Small intestine (tissue), 7 donors: ENCODE data around the gene ATF4. TPM values are rescaled to one million over a fixed set of nuclear protein-coding genes. Genes with fewer than 3 reads are reported as not detected.

ENCODE experiments used
- DNase-seq, 2 donors: peaks; one replicate each; pipeline versions ENCODE4 v3.0.0 to v3.0.0-alpha.2; 2013
- FAIRE-seq: peaks from 2 replicates; lab custom pipeline; 2012; peaks lifted over from hg19 to GRCh38; lab: Jason Lieb, UNC
- H3K27ac ChIP-seq, 3 donors: one replicate each; pipeline ENCODE4 v1.5.1; 2013; ENCODE audit warnings: low read length in 2 of 3, mild to moderate bottlenecking in 2 of 3, control low read depth in 1 of 3, inconsistent platforms in 1 of 3, low read depth in 1 of 3, moderate library complexity in 1 of 3
- H3K27me3 ChIP-seq, 3 donors: one replicate each; pipeline ENCODE4 v1.6.1; 2013; ENCODE audit warnings: low read length in 3 of 3, inconsistent platforms in 1 of 3; ENCODE audit not compliant: control insufficient read depth in 3 of 3, insufficient read depth in 3 of 3
- H3K36me3 ChIP-seq, 3 donors: one replicate each; pipeline ENCODE4 v1.6.1; 2013; ENCODE audit warnings: low read length in 3 of 3, inconsistent platforms in 1 of 3, low read depth in 1 of 3, mild to moderate bottlenecking in 1 of 3, moderate library complexity in 1 of 3; ENCODE audit not compliant: control insufficient read depth in 3 of 3, insufficient read depth in 2 of 3
- H3K4me1 ChIP-seq, 3 donors: one replicate each; pipeline ENCODE4 v1.6.1; 2013; ENCODE audit warnings: low read length in 2 of 3, inconsistent platforms in 1 of 3, low read depth in 1 of 3, mild to moderate bottlenecking in 1 of 3, moderate library complexity in 1 of 3; ENCODE audit not compliant: control insufficient read depth in 3 of 3, insufficient read depth in 2 of 3
- H3K4me3 ChIP-seq, 3 donors: one replicate each; pipeline ENCODE4 v1.5.1; 2013; ENCODE audit warnings: low read length in 3 of 3, control low read depth in 1 of 3, inconsistent platforms in 1 of 3, low read depth in 1 of 3, mild to moderate bottlenecking in 1 of 3, moderate library complexity in 1 of 3
- H3K9me3 ChIP-seq, 2 donors: one replicate each; pipeline ENCODE4 v1.6.1; 2013; ENCODE audit warnings: low read depth in 1 of 2, low read length in 1 of 2; ENCODE audit not compliant: control insufficient read depth in 2 of 2, insufficient read depth in 1 of 2
- WGBS, 3 donors: extraction: QIAGEN DNeasy Blood & Tissue Kit; methylation state at CpG; one replicate each; pipeline ENCODE4 v1.1.7; 2013; 5-methylcytosine and 5-hydroxymethylcytosine counted together
- polyA plus RNA-seq, 4 donors: library from polyadenylated mRNA; stranded (reverse) in 3 of 4; unstranded in 1 of 4; fragments of 200-250 nt in 3 of 4; fragments of 120-200 nt in 1 of 4; gene quantifications; one replicate each; pipeline versions ENCODE4 v1.2.1 to v1.2.3, GENCODE V29; 2013
- donor health status: healthy with polysubstance abuse.
- donor health status: control.
- donor health status: control.
- donor health status: Bipolar disorder and iron deficiency.
- donor health status: healthy.

Gene ATF4
- polyA plus RNA-seq, 4 donors: 271 to 709 (median 505) TPM

DNA sequence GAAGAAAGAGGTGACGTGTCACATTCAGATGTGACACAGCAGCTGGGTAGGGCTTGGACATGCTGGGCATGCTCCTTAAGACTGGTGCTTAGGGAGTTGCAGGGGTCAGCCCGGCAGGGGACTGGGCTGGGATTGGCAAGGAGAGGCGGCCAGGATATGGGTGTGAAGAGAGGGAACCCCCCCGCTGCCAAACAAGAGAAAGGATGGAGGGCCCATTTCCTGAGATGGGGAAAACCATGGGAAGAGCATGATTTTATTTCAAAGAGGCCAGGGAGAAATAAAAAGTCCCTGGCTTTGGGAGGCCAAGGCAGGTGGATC, 5.3 kb downstream of the ATF4 start:
- no peak for FAIRE-seq
- 75 to 94% (median 89%) methylated on average over 4 of the region's 4 CpGs for WGBS, 3 donors
- Histone ChIP-seq H3K9me3 (no peaks in the 10 kb centered on the region), H3K4me1 (peaks cover 0 to 58% (median 2%) of the 10 kb centered on the region in 3 donors), H3K4me3 (no peak overlapping the region), H3K27me3 (no peaks in the 10 kb centered on the region), H3K36me3 (peaks cover 14 to 95% (median 14%) of the 10 kb centered on the region in 3 donors), H3K27ac (peak overlapping the region in 1 of 3 donors; percentile 41)
- DNase-seq: no peak

DNA sequence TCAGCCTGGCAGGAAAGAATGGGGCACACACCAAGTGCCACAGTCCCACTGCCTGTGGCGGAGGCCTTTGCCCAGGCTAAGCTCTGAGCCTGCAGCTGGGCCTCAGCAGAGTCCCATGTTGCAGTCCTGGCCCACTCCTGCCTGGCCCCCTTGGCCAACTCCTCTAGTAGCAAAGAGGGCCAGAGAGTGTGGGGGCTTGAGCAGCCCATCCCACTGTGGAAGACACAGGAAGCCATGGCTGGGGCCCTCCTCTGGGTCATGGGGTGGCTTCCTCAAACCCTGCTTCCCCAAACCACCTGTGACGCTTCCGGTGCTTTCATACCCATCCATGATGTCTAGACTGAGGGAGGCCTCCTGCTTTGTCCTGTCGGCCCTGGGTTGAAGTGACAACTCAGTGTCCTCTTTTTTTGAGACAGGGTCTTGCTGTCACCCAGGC, 6.4 kb downstream of the ATF4 start:
- WGBS, 3 donors: 72 to 84% (median 77%) methylated on average over 4 of the region's 4 CpGs
- peaks cover 10 to 91% (median 11%) of the 10 kb centered on the region in 3 donors for H3K36me3 ChIP-seq
- H3K4me1 ChIP-seq: peaks cover 2 to 64% (median 3%) of the 10 kb centered on the region in 3 donors
- no peaks in the 10 kb centered on the region for H3K9me3 ChIP-seq
- H3K27me3 ChIP-seq: no peaks in the 10 kb centered on the region
- peak overlapping the region in 2 of 3 donors; percentile 39 to 41 for H3K27ac ChIP-seq
- no peak overlapping the region for H3K4me3 ChIP-seq
- no peak for DNase-seq
- FAIRE-seq: no peak

DNA sequence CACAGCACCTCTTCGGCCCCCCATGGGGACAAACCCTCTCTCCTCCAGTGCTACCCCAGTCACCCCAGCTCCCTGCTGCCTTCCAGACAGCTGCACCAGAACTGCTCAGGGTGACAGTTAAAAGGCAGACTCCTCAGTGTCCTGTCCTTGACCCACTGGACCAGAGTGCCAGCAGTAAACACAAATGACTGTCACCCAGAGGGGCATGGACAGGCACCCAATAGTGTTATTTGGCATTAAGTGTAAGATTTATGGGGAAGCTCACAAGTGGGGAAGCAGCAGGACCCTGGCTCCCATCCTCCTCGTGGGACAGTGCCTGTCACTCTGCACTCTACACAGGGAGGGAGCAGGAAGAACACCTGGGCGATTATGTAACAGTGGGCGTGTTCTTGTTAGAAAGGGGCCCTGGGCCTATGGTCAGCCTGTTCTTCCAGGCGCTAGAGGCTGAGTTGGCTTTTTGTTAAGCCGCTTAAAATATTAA, 7.2 kb downstream of the ATF4 start:
- H3K9me3 ChIP-seq: no peaks in the 10 kb centered on the region
- FAIRE-seq: no peak
- no peak overlapping the region for H3K4me3 ChIP-seq
- H3K36me3 ChIP-seq: peaks cover 9 to 84% (median 10%) of the 10 kb centered on the region in 3 donors
- H3K27me3 ChIP-seq: no peaks in the 10 kb centered on the region
- peaks cover 2 to 61% (median 3%) of the 10 kb centered on the region in 3 donors for H3K4me1 ChIP-seq
- WGBS, 3 donors: 24 to 50% (median 35%) methylated on average over 6 of the region's 6 CpGs
- H3K27ac ChIP-seq: peak overlapping the region; percentile 27 to 50 (median 33)
- DNase-seq: peak; percentile 79 to 86

DNA sequence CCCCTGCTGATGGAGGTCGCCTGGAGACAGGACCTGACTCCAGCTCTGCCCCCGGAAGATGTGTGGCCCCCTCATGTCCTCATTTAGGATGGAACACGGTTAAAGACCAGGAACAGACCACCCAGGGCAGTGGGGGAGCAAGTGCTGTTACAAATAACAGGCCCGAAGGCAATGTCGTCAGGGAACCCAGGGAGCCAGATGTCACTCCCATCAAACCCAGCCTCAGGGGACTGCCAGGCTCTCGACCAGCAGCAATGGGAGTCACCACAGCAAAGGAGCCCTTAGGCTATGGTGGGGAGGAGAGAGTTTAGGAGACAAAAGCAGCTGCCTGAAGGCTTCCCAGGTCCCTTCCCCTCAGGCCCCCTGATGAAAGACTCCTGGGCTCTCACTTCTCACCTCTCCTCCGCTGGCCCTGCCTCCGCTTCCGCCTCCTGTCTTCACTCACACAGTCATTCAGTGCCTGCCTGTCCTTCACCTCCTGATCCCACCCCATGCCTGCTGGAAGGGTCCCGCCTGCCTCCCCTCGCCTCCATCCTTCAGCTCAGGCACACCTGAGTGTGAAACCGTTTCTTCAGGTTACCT, 7.8 kb downstream of the ATF4 start:
- Histone ChIP-seq H3K9me3 (no peaks in the 10 kb centered on the region), H3K4me1 (peaks cover 2 to 54% (median 3%) of the 10 kb centered on the region in 3 donors), H3K27ac (peak overlapping the region; percentile 42 to 55 (median 50)), H3K27me3 (no peaks in the 10 kb centered on the region), H3K36me3 (peaks cover 8 to 77% (median 9%) of the 10 kb centered on the region in 3 donors), H3K4me3 (peak overlapping the region in 1 of 3 donors; percentile 29)
- 36 to 51% (median 40%) methylated on average over 9 to 12 of the region's 12 CpGs for whole genome bisulfite sequencing, 3 donors
- DNase-seq (no peak), FAIRE-seq (no peak)

DNA sequence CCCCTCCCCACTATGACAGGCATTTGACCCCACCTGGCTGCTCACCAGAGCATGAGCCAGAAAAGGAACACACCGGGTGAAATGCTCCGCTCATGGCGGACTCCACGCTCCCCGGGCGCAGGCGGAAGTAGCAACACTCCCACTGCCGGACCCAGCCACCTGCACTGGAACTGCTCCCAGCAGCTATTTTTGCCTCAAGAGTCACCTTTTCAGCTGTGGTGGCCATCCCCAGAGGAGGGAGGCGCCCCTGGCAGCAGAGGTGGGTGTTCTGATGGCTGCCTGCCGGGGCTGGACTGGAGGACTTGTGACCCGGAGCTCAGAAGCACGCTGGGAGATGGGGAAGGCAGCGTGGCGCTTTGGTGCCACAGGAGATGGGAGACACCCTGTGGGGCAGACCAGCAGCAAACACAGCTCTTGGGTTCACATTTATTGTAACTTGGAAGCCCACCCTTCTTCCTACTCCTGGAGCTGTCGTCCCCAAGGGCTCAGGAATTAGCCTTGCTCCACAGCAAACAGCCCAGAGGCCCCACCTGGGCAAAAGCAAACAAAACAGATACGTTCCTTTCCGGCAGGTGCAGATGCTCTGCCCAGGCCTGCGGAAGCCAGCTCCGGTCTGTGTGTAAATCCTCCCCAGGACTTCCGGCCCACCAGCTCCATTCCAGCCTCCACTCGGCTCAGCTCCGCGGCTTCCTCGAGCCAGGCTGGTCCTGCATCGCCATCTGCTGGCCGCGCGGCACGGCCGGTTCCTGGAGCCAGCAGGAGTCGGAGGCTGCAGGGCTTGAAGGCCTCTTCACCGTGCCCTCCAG, 8.5 kb downstream of the ATF4 start:
- Histone ChIP-seq H3K9me3 (no peaks in the 10 kb centered on the region), H3K27me3 (no peaks in the 10 kb centered on the region), H3K36me3 (peaks cover 6 to 70% (median 7%) of the 10 kb centered on the region in 3 donors), H3K4me1 (peaks cover 2 to 52% (median 3%) of the 10 kb centered on the region in 3 donors), H3K27ac (peak overlapping the region; percentile 42 to 55 (median 50)), H3K4me3 (peak overlapping the region in 2 of 3 donors; percentile 16 to 29)
- 6 to 25% (median 17%) methylated on average over 32 of the region's 32 CpGs for WGBS, 3 donors
- DNase-seq (peak; percentile 89 to 96), FAIRE-seq (no peak)

DNA sequence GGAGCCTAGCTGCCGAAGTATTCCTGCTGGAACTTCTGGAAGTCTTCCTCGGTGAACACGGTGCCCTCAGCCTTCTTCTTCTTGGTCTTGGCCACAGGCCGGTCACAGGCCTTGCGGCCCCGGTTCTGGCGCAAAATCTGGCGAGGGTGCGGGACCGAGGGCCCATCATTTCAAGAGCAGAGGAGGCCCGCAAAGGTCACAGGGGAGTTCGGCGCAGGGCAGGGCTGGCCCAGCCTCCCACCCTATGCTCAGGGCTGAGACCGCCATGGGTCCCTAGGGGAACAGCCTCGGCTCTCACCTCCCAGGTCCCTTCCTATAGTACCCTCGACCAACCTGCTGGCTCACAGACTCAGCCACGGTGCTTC, 9.1 kb downstream of the ATF4 start:
- Histone ChIP-seq H3K27ac (peak overlapping the region in 1 of 3 donors; percentile 50), H3K27me3 (no peaks in the 10 kb centered on the region), H3K36me3 (peaks cover 3 to 64% (median 4%) of the 10 kb centered on the region in 3 donors), H3K4me3 (no peak overlapping the region), H3K4me1 (peaks cover 2 to 46% (median 3%) of the 10 kb centered on the region in 3 donors), H3K9me3 (no peaks in the 10 kb centered on the region)
- WGBS, 3 donors: 55 to 56% (median 56%) methylated on average over 17 of the region's 17 CpGs
- no peak for DNase-seq
- FAIRE-seq: no peak

DNA sequence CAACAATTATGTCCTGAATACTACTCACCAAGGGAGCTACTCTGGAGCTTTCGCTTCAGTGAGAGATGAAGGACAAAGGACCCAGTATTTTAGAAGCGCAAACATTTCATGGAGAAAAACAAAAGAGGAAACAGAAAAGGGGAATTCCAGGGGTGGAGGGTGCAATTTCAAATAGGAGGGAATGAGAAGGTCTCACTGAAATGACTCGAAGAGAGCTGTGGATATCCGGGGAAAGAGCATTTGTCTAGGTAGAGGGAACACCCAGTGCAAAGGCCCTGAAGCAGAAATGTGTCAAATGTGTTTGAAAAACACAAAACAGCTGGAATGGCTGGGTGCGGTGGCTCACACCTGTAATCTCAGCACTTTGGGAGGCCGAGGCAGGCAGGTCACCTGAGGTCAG, 9.8 kb downstream of the ATF4 start:
- H3K27ac ChIP-seq: no peak overlapping the region
- no peak for FAIRE-seq
- 66 to 72% (median 69%) methylated on average over 6 of the region's 6 CpGs for WGBS, 3 donors

DNA sequence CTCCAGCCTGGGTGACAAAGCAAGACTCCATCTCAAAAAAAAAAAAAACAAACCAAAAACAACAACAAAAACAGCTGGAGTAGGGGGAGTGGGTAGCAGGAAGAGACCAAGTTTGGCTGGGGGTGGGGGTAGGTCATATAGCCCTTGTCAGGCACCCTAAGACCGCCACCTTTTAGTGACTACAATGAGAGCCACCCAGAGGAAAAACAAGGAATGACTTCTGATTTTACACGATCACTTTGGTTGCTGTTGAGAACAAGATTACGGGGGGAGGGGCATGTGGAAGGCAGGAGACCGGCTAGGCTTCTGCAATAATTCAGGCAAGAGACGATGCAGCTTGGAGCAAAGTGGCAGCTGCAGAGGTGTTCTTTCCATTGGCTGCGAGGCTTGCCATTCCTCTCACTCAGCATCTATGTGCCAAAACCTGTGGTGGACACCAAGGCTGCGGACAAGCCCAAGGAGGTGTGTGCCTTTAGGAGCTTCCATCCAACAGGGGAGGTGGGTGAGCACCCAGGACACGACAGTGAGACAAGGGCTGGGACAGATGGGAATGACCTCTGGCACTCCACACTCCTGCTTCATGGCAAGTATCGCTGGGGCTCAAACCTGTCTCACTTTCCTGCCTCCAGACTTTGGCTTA, 10.4 kb downstream of the ATF4 start:
- FAIRE-seq: no peak
- no peaks in the 10 kb centered on the region for H3K27me3 ChIP-seq
- H3K9me3 ChIP-seq: no peaks in the 10 kb centered on the region
- peaks cover 0 to 53% (median 3%) of the 10 kb centered on the region in 3 donors for H3K36me3 ChIP-seq
- 25 to 38% (median 29%) methylated on average over 9 of the region's 9 CpGs for WGBS, 3 donors
- no peak overlapping the region for H3K4me3 ChIP-seq
- H3K27ac ChIP-seq: no peak overlapping the region
- peak; percentile 48 to 65 for DNase-seq
- H3K4me1 ChIP-seq: peaks cover 2 to 48% (median 3%) of the 10 kb centered on the region in 3 donors

More for the DNA sequence above, 9.8 kb downstream of the ATF4 start:
- DNase-seq: no peak
- Histone ChIP-seq H3K9me3 (no peaks in the 10 kb centered on the region), H3K4me1 (peaks cover 2 to 47% (median 3%) of the 10 kb centered on the region in 3 donors), H3K27me3 (no peaks in the 10 kb centered on the region), H3K36me3 (peaks cover 2 to 58% (median 3%) of the 10 kb centered on the region in 3 donors), H3K4me3 (no peak overlapping the region)
